Measurements from ENCODE around the gene NYAP2.

Gene NYAP2

DNA sequence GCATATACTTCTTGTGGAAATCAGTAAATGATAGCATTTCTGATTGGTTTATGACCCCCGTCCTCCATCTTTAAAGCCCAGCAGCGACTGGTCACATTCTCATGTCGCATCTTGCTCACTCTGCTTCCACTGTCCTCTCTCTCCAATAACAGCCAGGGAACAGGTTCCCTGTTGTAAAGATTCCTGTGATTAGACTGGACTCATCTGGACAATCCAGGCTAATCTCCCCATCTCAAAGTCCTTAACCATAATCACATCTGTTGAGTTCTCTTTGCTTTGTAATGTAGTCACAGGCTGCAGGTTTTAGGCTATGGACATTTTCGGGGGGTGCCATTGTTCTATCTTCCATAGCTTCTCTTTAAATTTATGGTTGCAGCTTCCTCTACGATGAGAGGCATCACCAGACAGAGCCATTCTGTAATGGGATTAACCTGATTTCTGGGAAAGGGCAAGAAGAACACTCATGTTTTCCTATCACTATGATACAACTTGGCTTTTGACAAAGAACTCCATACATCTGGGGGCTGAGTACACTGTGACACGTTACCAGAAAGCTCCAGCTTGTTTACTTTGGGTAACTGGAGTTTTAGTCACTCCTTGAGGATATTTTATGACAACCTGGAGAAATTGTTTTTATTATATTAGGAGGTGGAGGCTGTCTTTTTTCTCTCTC is 159.0 kb downstream of the NYAP2 start:
- no peak for DNase-seq (ENCODE audit: low read depth in 2 of 2)

DNA sequence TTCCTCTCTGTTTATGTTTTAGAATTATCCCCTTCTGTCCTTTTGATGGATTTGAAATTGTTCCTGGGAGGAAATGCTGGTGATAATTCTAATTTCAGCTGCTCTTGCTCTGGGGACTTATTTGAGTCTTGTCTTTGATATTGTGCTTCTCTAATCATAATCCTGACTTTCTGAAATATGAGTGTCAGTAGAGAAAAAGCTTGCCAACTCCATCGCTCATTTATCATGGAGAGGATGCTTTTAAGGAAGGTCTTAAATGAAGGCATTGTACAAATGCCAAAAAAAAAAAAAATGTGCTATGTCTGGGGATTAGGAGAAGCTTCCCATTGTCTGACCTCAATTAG is 159.5 kb downstream of the NYAP2 start:
- no peak for DNase-seq (ENCODE audit: low read depth in 2 of 2)

DNA sequence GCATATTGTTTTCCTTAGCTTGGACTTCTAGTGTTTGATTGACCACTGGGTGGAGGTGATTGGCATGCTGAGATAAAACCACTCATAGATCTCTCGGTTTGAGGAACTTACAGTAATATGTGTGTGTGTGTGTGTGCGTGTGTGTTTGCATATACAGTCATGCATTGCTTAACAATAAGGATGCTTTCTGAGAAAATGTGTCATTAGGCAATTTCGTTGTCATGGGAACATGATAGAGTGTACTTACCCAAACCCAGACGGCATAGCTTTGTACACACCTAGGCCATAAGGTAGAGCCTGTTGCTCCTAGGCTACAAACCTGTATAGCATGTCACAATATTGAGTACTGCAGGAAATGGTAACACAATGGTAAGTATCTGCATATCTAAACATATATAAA is 167.3 kb downstream of the NYAP2 start:
- no peak for DNase-seq (ENCODE audit: low read depth in 2 of 2)

DNA sequence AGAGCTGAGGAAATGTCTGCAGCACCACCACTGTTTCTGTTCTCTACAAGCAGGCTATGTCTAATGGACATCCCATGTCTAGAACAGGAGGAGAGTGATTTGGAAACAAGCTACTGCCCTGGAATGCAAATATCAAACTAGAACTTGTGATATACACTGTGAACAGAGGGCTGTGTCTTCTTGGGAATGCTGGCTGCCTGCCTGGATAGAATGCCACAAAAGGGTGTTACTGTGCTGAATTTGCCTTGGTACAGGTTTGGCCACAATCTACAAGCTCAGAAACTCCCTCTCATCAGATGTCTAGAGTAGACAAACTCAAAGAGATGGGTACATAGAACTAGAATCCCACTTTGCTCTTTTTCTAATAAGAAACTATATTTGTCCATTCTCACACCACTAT is 170.5 kb downstream of the NYAP2 start:
- DNase-seq (ENCODE audit: low read depth in 2 of 2) = no peak

DNA sequence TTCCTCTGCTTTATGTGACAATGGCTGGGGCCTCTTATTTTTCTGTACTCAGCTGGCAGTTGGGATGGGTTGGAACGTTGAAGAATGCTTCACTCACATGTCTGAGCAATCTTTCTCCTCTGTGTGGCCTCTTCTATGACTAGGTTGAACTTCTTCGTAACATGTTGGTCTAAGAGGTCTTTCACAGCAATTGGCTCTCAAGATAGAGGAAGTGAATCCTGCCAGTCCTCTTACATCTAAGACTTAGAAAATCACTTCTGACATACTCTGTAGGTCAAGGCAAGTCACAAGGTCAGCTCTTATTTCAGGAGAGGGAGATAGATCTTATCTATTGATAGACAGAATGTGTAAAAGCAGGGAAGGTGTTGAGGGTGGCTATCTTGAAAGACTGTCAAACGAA is 174.1 kb downstream of the NYAP2 start:
- DNase-seq (ENCODE audit: low read depth in 2 of 2) = no peak

DNA sequence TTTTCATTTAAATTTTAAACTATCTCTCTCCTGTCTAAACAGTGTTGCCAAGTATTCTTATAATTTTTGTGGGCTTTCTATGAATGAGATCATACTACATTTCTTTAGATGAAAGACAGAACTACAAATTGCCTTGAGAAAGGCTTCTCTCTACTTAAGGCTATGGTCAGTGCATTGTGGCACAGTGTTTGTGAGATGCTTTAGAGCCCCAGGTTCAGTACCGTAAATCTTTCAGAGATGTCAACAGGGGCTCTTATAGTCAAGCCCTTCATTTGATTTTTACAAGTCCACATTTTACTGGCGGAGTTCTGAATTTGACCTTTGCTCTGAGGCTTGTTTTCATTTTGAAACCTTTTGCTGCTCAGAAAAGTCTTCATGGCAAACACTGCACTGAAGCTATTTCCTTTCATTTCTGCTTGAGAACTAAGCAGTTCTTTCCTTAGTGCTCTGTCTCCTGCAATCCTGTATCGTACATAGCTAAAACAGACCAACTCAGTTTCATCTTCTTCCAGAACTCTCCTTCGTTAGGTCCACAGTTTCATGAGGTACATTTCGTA is 175.2 kb downstream of the NYAP2 start:
- DNase-seq (ENCODE audit: low read depth in 2 of 2) = no peak

DNA sequence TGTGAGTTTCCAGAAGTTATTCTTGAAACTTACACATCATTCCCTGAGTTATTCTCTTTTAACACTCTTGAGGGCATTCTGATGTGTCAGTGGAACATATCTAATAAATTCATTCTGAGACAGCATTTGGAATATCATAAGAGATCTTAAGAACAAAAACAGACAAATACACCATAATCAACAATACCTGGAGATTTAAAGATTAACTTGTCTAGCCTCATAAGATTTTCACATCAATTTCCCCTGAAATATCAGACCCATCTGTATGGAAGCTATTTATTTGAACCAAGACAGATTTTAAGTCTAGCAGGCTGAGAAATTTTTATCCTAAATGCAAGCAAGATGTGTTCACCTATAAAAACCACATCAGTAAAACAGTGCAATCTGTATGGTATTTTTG is 181.6 kb downstream of the NYAP2 start:
- no peak for DNase-seq (ENCODE audit: low read depth in 2 of 2)

DNA sequence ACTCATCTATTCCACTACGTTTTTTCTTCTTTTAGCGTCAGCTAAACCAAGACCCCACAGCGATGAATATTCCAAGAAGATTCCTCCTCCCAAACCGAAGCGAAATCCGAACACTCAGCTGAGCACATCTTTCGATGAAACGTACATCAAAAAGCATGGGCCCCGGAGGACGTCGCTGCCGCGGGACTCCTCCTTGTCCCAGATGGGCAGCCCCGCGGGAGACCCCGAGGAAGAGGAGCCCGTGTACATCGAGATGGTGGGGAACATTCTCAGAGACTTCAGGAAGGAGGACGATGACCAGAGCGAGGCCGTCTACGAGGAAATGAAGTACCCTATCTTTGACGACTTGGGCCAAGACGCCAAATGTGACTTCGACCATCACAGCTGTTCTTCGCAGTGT is 182.4 kb downstream of the NYAP2 start:
- no peak for DNase-seq (ENCODE audit: low read depth in 2 of 2)

DNA sequence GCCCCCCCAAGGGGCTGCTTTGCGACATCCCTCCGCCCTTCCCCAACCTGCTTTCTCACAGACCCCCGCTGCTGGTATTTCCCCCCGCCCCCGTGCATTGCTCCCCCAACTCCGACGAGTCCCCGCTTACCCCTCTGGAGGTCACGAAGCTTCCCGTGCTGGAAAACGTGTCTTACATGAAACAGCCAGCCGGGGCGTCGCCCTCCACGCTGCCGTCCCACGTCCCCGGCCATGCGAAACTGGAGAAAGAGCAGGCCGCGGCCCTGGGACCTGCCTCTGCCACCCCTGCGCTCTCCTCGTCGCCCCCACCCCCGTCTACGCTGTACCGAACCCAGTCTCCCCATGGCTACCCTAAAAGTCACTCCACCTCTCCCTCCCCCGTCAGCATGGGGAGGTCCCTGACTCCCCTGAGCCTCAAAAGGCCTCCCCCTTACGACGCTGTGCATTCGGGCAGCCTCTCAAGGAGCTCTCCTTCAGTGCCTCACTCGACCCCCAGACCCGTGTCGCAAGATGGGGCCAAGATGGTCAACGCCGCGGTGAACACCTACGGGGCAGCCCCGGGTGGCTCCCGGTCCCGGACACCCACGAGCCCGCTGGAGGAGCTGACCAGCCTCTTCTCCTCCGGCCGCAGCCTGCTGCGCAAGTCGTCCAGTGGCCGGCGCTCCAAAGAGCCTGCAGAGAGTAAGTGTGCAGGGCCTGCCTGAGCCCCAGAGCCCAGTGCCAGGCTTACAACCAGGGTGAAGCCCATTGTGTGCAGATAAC is 183.0 kb downstream of the NYAP2 start:
- no peak for DNase-seq (ENCODE audit: low read depth in 2 of 2)

DNA sequence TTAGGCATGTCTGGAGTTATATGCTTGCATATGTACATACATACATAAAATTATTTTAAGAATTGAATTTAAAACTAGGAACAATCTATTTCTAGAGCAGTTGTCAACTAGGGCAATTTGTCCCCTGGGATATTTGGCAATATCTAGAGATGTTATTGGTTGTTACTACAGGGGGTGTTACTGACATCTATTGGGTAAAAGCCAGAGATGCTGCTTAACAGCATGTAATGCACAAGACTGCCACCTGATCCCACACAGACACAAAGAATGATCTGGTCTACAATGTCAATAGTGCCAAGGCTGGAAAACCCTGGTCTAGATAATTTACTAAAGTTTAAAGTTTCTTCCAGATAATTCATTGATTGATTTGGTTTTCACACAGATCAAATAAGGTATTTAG is 185.3 kb downstream of the NYAP2 start:
- DNase-seq (ENCODE audit: low read depth in 2 of 2) = no peak

DNA sequence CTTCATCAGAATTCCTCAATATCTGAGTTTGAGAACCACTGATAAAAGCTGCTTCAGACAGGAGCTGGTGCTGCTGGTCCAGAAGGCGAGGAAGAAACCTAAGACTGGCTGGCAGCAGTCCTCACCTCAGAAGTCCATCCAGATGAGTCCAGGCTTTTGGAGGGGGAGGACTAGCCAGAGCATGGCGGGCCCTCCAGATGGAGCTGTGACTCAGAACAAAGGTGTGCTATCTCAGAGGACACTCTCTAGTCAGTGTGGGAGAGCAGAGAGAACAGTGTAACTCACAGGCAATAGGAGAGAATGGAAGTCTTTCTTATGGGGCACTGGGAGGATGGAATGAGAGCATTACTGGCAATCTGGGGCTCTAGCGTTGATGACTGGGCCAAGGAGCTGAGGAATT is 191.4 kb downstream of the NYAP2 start:
- DNase-seq (ENCODE audit: low read depth in 2 of 2) = no peak

DNA sequence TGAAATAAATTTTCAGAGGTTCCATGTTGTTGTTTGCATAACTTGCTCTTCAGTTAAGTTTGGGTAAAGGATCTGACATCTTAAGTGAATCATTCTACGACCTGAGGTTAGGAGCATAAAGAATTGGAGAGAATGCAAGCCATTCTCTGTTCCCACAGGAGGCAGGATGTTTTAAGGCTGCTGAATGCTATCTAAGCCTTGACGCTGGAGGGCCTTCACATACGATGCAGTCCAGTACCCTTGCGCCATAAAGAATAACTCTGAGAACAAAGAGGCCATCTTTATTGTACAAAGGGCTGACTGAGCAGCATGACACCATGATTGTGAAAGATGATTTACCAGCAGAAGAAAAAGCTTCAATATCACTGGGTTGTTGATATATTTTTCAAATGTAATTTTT is 198.4 kb downstream of the NYAP2 start:
- DNase-seq (ENCODE audit: low read depth in 2 of 2) = no peak

DNA sequence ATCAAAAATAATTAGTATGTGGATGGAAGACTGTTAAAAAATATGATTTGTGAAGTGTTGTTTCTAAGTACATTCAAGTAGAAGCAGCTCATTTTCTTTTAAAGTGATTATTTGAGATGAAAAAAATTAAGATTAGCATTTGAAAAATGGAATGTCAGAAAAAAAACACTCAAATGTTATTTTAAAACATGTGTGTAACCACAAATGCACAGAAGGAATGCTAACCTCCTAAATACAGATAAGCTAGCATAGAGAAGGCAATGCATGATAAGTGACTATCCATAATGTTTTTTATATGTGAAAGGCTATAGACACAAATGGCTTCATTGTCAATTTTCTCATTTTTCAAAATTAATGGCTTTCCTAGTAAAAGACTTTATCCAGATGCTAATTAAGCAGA is 198.9 kb downstream of the NYAP2 start:
- no peak for DNase-seq (ENCODE audit: low read depth in 2 of 2)

DNA sequence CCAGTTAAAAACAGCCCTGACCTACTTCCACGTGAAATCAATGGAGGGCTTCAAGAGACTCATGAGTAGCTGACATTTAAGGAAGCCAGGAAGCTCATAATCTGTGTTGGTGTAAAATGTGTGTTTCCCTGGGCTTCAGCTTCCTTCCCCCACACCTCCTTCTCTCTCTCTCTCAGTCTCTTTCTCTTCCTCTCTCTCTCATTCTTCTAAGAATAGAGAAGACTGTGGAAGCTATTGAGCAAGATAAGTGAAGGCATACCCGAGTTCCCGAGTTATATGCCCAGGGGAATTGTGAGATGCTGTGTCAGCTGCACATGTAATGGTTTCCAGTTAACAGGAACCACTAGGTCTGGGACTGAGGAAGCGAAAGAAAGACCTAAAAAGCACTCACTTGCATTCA is 199.4 kb downstream of the NYAP2 start:
- DNase-seq (ENCODE audit: low read depth in 2 of 2) = no peak

DNA sequence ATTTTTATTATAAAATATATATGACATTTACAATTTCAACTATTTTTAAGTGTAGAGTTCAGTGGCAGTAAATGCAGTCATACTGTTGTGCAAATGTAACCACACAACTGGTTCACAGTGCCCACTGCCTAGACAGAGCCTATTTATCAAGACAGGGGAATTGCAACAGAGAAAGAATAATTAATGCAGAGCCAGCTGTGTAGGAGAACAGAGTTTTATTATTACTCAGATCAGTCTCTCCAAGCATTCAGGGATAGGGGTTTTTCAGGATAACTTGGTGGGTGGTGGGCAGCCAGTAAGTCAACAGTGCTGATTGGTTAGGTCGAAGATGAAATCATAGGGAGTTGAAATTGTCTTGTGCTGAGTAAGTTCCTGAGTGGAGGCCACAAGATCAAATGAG is 200.3 kb downstream of the NYAP2 start:
- no peak for DNase-seq (ENCODE audit: low read depth in 2 of 2)

DNA sequence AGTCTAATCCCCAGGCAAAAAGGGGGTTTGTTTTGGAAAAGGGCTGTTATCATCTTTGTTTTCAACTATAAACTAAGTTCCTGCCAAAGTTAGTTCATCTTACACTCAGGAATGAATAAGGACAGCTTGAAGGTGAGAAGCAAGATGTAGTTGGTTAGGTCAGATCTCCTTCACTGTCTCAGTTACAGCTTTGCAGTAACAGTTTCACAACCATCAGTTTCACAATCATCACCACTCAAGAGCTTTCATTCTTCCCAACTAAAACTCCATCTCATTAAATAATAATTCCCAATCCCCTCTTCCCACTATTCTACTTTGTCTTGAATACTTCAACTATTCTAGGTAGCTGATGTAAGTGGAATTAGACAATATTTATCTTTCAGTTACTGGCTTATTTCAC is 200.9 kb downstream of the NYAP2 start:
- no peak for DNase-seq (ENCODE audit: low read depth in 2 of 2)

DNA sequence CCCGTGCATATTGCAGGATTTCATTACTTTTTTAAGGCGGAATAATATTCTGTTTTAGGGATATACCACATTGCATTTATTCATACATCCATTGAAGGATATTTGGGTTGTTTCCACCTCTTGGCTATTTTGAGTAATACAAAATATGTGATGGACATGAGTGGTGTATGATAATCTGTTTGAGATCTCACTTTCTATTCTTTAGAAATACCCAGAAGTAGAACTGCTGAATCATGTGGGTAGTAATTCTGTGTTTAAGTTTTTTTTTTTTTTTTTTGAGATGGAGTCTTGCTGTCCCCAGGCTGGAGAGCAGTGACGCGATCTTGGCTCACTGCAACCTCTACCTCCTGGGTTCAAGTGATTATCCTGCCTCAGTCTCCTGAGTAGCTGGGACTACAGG is 201.4 kb downstream of the NYAP2 start:
- no peak for DNase-seq (ENCODE audit: low read depth in 2 of 2)

DNA sequence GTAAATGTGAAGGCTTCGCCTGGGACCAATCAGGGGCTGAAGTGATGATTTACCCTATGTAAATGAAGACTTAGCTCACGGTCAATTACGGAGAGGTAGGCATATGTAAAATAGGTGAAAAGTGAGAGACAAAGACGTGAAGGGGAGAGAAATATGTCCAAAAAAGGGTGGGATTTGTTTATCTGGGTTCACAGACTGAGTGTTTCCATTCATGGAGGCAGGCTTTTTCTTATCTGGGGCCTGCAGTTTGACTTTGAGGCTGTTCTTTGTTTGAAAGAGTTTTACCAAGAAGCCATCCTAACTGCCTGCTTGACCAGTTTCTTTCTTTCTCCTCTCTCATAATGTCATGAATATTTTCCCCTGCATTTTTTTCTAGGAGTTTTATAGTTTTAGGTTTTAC is 202.7 kb downstream of the NYAP2 start:
- no peak for DNase-seq (ENCODE audit: low read depth in 2 of 2)

DNA sequence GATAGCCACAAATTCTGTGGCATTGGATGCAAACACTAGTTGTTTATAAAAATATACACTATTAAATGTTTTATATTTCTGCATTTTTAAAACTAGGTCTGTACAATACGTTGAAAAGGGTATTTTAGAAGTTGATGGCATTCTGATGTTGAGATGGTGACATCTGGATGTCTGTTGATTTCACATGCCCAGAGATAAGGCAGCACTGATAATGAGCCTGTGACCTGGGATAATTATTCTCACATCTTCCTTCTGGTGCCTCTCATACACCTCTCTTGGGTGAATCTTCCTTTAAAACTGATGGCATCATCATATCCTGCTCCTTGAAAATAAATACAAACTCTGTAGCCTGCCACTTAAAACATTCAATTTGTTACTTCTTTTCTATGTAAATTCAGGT is 208.6 kb downstream of the NYAP2 start:
- no peak for DNase-seq (ENCODE audit: low read depth in 2 of 2)

DNA sequence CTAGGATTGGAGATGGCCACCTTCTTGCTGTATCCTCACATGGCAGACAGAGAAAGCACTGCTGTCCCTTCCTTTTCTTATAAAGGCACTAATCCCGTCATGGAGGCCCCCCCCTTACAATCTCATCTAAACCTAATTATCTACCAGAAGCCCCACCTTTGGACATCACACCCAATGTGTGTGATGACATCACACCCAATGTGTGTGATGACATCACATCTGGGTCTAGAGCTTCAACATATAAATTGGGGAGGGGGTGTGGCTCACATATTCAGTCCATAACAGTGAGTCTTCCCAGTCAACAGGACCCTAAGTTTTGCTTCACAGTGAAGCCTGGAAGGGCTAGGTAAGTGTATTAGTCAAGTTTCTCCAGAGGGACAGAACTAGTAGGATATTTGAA is 213.1 kb downstream of the NYAP2 start:
- no peak for DNase-seq (ENCODE audit: low read depth in 2 of 2)

DNA sequence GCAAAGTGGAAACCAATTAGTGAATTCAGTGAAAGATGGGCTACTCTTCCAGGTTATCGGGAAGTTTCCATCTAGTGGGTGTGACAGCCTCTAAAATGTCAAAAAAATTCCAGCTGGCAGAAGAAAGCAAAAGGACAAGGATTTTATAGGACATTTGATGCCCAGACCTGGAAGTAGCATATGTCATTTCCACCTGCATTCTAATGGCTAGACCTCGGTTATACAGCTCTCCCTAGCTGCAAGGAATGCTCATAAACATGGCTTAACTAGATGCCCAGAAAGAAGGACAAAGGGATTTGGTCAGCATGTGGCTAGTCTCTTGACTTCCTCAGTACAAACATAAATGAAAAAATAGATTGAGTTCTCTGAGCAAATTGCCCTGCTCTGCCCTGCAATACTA is 215.4 kb downstream of the NYAP2 start:
- no peak for DNase-seq (ENCODE audit: low read depth in 2 of 2)

DNA sequence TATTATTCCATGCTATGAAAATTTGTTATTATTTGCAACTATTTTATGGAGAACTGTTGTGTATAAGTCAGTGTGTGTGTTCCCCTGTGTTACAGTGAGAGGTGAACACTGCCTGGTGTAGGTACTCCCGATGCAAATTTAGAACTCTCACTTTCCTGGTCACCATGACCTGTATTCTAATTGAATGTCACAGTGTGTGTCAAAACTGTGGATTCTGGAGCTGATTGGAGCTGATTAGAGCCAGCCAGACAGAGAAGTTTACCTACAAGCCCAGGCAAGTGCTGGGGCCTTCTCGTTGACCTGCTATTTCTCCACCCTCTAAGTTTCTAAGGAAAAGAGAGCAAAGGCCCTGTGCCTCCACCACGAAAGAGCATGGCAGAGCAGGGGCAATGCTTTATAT is 216.0 kb downstream of the NYAP2 start:
- no peak for DNase-seq (ENCODE audit: low read depth in 2 of 2)

DNA sequence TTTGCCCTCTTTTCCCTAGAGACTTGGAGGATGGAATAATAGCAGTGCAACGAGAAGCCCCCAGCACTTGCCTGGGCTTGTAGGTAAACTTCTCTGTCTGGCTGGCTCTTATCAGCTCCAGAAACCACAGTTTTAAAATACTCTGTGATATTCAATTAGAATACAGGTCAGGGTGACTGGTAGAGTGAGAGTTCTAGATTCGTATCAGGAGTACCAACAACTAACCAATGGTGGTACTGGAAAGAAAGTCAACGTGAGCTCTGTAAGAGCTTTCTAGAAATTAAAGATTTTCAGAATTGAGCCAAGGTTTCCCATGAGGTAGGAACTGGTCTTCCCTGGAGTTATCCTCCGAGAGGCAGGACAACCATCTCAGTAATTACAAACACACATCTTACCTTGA is 216.9 kb downstream of the NYAP2 start:
- no peak for DNase-seq (ENCODE audit: low read depth in 2 of 2)

DNA sequence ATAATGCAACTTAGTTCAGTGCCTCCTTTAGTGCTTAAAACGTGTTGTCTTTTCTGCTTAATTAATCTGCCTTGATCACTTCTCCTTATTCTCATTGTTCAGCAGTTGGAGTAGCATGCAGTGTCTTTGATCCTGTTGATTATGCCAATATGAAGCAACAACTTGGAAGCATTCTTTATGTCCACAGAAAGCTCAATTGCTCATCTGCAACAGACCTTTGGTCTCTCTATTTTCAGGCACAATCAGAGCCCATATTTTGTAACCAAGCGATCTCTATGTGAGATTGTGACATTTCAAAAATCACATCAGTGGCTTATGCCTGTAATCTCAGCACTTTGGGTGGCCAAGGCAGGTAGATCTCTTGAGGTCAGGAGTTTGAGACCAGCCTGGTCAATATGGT is 217.3 kb downstream of the NYAP2 start:
- no peak for DNase-seq (ENCODE audit: low read depth in 2 of 2)

Data from stimulated activated CD8-positive, alpha-beta memory T cell treated with anti-CD3 and anti-CD28 coated beads, Interleukin-7, amount 100 ng/mL, for 1 hour (primary cell).